ENCODE data around the gene KRT16.
"Not testable (repeated sequence)": the region's sequence is repeated elsewhere in the genome, so short reads cannot be mapped to it uniquely, and the experiment has no call there.

The KRT16 gene

GRCh38 chr17:41612376-41613160, at the start of gene KRT16:
TSS of gene KRT16 (minus strand) at chr17:41612767. CDS start at chr17:41612688, 79 bp downstream.
- not testable (repeated sequence) for H3K4me3 ChIP-seq (ENCODE audit: low read depth, low read length); DNase-seq (ENCODE audit: low read depth)

GRCh38 chr17:41660221-41660711, 47.7 kb upstream of the KRT16 start:
- TF ChIP-seq, protein P1, sequence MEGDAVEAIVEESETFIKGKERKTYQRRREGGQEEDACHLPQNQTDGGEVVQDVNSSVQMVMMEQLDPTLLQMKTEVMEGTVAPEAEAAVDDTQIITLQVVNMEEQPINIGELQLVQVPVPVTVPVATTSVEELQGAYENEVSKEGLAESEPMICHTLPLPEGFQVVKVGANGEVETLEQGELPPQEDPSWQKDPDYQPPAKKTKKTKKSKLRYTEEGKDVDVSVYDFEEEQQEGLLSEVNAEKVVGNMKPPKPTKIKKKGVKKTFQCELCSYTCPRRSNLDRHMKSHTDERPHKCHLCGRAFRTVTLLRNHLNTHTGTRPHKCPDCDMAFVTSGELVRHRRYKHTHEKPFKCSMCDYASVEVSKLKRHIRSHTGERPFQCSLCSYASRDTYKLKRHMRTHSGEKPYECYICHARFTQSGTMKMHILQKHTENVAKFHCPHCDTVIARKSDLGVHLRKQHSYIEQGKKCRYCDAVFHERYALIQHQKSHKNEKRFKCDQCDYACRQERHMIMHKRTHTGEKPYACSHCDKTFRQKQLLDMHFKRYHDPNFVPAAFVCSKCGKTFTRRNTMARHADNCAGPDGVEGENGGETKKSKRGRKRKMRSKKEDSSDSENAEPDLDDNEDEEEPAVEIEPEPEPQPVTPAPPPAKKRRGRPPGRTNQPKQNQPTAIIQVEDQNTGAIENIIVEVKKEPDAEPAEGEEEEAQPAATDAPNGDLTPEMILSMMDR (IDR thresholded peaks at IDR 0.05; ENCODE audit: low read depth, low read length, missing control alignments): no peak
- no peak for DNase-seq (ENCODE audit: low read depth)
- no peak overlapping the region for H3K4me3 ChIP-seq (ENCODE audit: low read depth, low read length)

GRCh38 chr17:41659427-41660212, 47.1 kb upstream of the KRT16 start:
- DNase-seq (ENCODE audit: low read depth): no peak
- no peak overlapping the region for H3K4me3 ChIP-seq (ENCODE audit: low read depth, low read length)
- TF ChIP-seq, protein P1 (IDR thresholded peaks at IDR 0.05; ENCODE audit: low read depth, low read length, missing control alignments): no peak

- TF ChIP-seq, protein P1 (IDR thresholded peaks at IDR 0.05; ENCODE audit: low read depth, low read length, missing control alignments): no peak
- no peak overlapping the region for H3K4me3 ChIP-seq (ENCODE audit: low read depth, low read length)
- DNase-seq (ENCODE audit: low read depth): no peak
Observed at GRCh38 chr17:41658846-41659245, 46.3 kb upstream of the KRT16 start.

DNA sequence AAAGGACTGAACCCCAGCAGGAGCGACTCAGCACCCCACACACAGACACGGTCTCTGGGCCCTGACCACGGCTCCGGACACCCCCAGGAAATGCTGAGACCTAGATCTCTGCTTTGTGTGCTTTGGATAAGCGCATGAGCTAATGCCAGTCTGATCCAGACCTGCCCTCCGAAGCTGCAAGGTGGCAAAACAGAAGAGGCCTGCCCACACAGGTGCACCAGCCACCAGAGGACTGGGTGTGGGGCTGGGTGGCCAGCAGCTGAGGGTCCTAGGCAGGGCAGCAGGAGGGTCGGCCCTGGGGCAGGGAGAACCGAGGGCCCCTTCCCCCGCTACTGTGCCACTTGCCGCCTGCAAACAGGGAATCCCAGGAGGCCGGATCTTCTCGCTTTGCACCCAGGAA, 45.4 kb upstream of the KRT16 start:
- TF ChIP-seq, protein P1 (IDR thresholded peaks at IDR 0.05; ENCODE audit: low read depth, low read length, missing control alignments): no peak
- no peak overlapping the region for H3K4me3 ChIP-seq (ENCODE audit: low read depth, low read length)
- no peak for DNase-seq (ENCODE audit: low read depth)

- DNase-seq (ENCODE audit: low read depth): no peak
- TF ChIP-seq, protein P1 (IDR thresholded peaks at IDR 0.05; ENCODE audit: low read depth, low read length, missing control alignments): no peak
- H3K4me3 ChIP-seq (ENCODE audit: low read depth, low read length): no peak overlapping the region
Observed at GRCh38 chr17:41657176-41657754, 44.7 kb upstream of the KRT16 start.
